ENCODE results near the gene SLC17A8.
A peak's percentile ranks its signal among the peaks of the same experiment; 100 is the strongest.

The SLC17A8 gene

DNA sequence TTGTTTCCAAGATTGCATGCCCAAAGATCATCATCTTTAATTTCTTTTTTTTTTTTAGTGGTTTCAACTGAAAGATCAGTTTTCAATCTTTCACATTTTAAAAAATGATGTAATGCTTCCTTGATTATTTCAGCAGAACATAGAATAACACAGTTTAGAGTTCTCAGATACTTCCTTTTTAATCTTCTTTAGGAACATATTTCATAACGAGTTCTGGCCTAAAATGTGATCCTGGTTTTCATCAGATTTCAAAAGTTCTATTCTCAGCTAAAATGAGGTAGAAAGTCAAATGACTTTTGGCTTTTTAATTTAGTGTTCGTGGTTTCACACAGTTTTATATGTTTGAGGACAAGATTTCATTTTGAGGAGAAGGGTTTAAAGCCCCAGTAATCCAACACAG lies 76.8 kb downstream of the SLC17A8 start:
- DNase-seq, result no peak

DNA sequence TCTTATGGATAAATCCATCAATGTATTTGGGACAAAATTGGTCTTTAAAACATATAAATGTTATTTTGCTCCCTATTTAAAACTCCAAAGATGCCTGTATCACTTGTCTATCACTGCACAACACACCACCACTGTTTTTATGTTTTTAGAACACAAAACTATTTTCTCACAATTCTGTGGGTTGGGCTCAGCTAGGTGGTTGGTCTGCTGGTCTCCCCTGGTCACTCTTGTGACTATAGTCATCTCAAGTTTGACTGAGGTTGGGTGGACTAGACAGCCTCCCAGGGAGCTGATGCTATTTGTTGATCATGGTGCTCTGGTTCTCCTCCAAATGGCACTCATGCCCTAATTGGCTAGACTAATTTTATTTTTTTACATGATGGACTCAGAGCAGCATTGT lies 77.3 kb downstream of the SLC17A8 start:
- DNase-seq, result no peak

DNA sequence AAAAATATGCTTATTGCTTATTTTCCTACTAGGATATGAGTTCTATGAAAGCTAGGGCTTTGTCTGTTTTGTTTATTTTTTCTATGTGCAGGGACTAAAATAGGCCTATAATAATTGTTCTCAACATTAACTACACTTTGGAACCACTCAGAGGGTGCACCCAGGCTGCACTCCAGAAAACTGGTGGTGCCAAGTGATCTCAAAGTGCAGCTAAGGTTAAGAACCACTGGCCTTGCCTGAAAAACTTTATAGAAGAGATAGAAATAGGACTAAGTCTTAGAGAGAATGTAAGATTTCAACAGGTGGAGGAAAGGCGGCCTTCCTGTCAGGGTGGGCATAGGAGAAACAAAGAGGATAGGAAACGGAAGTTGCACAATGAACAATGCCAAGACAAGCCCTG lies 79.1 kb downstream of the SLC17A8 start:
- no peak for DNase-seq

DNA sequence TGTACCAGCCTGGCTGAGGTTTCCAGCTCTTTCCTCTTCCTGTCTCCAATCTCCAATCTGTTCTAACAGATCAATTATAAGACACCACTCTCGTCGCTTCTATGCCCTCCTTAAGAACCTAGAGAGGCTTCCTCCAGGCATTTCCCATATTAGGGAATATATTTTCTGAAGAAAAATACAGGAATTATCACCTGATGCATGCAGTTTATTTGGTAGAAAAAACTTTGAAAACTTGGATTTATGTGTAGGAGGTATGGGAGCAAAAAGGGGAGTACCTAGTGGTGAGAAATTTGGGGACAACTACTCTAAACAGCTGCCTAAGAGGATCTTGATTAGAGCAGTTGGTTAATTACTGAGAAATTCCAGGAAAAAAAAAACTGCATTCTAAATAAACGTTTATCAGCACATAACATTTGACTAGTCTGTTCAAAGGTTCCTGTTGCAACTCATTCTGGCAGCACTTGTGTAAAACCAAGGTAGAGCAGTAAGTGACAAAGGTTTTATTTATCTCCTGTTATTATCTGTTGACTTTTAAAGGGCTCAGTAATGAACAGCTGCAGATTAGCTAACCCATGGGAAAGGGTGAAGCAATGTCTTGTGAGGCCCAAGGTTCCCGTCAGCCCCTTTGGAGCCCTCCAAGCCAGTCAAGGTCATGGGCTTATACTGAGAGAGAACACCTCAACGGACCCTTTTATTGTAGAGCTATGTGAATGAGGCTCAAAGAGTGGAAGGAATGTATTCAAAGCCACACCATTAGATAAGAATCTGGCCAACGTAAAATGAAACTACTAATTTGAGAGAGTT lies 80.4 kb downstream of the SLC17A8 start:
- peak; percentile 50 for DNase-seq

DNA sequence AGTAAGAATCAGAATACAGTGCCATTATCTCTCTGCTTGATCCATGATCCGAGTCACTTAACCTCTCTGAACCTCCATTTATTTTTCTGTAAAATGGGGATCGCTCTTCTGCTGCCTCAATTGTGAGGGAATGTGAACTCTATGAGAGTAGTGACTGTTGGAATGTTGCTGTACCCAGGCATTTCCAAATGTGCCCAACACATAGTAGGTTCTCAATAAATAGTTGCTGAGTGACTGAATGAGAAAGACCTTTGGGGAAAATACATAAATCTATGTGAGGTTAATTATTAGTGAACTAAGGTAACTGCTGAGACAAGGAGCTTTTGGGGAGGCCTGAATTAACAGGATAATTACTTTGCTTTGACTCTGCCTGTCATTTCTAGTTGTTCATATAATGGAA lies 82.9 kb downstream of the SLC17A8 start:
- DNase-seq, result no peak

DNA sequence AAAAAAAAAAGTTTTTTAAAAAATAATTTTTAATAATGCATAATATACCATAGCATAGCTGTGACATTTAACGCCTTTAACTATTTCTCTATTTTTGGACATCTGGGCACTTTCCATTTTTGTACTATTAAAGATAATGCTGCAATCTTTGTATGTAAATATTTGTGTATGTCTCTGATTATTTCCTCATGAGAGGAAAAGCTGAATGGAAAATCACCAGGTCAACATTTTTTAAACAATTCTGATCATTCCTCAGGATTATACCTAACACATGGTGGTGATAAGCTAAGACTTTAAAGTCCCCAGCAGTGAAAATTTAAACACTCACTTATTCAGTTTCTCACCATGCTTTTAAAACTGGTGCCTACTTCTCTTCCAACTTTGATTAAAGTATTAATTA lies 85.5 kb downstream of the SLC17A8 start:
- DNase-seq, result no peak

DNA sequence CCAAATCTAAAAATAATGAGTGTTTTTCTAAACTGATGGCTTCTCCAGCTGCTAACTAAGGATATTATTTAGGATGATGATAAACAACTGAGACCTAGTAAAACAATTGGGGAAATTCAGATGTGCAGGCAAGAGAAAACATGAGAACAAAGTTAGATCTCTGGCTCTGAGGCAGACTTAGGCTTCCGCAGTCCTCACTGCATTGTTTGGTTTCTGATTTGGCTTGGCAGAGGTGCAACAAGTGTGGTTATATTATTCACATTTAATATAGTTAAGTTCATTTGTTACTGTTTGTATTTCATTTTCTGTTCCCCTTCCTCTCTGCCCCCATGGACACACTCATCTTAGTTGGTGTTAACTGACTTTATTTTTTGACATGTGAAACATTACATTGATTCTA lies 86.6 kb downstream of the SLC17A8 start:
- no peak for DNase-seq

DNA sequence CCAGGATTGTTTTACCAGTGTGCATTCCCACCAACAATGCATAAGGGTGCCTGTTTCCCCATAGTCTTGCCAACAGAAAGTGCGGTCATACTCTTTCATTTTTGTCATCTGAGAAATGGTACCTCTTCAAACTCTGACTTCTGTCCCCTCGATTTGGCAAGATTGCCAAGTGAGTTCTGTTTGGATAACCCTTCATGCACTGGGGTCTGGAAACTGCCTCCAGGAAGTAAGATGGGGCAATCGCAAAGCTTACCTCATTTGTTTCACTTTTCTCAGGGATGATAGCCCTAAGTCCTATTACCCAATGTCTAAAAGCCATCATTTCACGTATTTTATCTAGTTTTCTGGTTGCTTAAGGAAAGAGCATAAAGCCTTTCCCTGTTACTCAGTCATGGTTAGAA lies 88.2 kb downstream of the SLC17A8 start:
- no peak for DNase-seq

DNA sequence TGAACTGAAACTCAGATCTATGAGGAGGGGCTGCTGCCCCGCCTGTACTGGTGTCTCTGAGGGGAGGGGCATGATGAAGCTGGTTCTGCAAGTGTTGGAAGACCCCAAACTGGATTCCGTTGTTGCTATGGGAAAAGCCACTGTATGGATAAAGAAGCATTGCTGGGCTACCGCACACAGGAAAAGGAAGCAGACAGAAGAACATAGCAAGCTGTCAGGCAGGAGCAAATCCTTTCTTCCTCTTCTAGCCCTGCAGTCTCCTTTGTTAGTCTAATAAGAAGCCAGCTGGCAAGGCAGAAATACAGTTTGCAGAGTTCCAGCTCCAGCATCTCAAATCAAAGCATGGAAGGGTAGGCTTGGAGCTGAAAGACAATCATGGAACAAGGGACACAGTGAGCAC lies 90.5 kb downstream of the SLC17A8 start:
- DNase-seq, result no peak

DNA sequence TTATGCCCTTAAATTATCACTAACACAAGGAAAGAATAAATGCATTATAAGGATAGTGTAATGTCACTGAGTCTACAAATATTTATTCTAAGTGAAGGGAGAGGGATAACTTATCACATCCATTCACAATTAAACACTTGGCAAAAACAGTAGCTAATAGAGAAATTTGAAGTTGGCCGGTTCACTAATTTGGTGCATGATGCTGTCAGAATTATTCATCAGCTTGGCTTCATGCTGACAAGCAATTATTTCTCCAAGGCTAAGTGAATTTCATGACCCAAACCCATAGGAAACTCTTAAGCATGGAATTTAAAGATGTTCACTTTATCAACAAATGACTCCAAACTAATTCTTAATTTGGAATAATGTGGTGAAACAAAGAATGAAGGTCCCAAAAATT lies 91.8 kb downstream of the SLC17A8 start:
- DNase-seq, result no peak

DNA sequence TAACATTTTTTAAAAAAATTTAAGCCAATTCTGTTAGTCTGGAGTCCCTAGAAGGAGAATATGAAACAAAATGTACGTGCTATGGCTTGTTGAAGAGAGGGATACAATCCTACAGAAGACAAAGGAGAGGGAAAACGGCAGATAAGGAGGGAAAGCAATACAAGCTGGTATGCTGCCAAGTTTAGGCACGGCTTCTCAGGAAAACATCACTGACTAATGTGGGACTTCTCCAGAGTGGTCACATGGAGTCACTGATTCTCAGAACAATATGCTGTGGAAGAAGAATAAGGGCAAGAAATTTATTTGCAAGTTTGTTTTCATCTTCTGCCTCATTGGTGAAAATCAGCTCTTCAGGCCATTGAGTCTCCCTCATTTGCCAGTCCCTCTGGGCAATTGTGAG lies 93.9 kb downstream of the SLC17A8 start:
- no peak for DNase-seq

DNA sequence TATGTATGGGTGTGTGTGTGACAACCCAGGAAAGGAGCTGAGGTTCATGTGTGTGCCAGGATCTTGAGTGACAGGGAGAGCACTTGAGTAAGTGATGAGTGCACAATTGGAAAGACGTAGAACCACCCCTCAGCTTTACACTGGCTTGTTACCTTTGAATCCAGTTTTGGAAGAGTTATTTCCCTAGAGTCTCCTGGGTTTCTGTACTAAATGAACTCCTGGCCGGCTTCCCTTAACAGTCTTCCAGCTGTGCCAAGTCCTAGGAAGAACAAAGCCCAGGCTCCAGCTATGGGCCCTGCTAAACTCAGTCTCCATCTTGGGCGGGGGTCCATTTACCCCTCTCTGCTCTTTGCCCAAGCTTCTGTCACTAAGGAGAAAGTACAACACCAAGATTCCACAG lies 97.1 kb downstream of the SLC17A8 start:
- DNase-seq, result no peak

DNA sequence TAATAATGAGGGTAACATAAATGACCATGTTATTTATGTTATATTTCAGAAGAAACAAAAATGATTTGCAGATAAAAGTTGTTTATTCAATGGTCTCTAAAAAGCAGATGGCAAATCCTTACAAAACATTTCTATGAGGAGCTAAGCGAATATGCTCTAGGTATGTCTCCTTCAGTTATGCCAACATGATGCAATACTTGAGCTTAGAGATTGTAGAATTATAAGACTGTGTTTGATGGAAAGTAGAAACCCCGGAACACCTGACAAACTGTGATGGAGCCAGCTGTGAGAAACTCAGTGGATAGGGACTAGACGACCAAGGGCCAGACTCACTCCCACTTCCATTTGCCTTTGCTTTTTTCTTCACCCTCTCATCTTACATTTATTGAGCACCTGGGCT lies 99.0 kb downstream of the SLC17A8 start:
- DNase-seq, result no peak

DNA sequence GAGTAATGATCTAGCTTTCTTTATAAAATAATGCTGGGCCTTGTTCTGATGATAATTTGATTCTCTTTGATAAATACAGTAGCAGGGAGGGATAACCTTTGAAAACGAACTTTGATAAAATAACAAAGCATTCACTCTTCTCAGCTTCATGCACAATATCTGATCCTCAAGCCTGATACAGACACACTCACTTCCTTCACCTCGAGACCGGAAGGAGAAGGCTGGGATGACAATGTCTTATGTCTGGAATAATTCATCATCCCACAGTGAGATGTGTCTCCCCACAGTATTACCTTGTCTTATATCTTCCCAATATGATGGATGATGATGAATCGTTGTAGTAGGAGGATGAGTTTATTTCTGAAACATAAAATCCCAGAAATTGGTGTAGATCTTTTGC lies 101.3 kb downstream of the SLC17A8 start:
- no peak for DNase-seq

DNA sequence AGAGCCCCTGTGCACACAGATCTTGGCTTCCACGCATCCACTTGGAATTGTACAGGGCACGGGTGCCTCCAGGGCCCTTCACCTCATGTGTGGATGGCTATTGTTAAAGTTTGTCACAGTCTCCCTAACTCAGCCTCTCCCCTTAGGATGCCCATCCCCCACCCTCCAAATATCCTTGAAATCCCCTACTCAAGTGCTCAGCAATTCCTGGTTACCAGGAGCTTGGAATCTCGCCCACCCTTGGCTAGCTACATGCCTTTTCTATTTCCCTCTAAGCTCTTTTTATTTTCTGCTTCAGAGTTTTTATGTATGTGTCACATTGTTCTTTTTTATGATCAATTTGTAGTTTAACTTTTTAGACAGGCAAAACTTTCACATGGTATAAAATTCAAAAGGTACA lies 103.8 kb downstream of the SLC17A8 start:
- no peak for DNase-seq

DNA sequence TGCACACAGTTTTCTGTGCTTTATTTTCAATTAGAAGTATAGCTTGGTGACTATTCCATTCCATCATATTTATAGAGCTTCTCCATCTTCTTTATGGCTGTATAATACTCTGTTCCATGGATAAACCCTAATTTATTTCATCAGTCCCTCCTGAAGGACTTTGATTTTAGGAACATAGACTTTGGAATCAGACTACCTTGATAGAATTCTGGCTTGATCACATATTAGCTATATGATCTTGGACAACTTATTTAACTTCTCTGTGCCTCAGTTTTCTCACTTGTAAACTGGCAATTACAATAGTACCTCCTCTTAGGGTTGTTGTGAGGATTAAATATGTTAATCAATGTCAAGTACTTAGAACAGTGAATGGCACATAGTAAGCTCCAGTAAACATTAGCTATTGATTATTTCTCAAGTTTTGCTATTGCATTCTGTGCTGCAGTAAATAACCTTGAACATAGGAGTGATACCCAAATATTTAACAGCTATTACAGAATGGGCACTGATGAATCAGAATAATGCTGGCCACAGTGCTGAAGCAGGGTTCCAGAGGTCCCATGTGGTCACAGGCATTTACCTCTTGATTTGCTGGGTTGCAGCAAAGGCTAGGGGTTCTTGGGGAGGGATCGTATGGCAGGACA lies 104.6 kb downstream of the SLC17A8 start:
- no peak for DNase-seq

DNA sequence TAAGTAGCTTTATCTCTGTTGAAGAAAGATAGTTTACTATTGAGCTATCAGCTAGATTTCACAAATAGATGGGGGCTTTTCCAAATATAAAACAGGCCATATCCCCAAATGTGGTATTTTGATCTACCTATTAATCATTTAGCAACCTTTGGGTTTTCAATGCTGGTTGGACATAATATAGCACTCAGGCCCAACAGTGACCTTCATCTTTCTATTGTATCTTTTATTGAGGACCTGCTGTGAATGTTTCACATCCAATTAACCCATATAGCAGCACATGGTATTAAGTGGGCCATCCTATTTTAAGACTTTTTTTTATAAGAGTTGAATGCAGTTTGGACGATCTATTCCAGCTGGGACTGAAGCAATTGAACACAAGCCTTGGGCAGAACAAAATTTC lies 106.8 kb downstream of the SLC17A8 start:
- no peak for DNase-seq

DNA sequence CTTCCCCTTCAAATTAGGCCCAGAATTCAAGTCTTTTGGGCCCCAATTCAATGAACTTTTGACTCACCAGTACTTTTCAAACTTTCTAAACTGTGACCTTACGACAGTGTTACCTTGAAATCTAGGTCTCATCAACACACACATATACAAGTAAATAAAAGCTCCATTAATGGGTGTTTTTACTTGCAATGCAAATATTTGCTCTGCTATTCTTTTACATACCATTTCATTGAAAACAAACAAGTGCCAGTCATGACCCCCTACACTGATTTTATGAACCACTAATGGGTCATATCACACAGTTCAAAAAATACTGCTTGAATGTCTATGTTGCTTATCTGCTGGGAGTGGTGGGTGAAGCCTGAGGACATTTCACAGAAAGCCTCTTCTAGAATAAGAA lies 107.7 kb downstream of the SLC17A8 start:
- no peak for DNase-seq

DNA sequence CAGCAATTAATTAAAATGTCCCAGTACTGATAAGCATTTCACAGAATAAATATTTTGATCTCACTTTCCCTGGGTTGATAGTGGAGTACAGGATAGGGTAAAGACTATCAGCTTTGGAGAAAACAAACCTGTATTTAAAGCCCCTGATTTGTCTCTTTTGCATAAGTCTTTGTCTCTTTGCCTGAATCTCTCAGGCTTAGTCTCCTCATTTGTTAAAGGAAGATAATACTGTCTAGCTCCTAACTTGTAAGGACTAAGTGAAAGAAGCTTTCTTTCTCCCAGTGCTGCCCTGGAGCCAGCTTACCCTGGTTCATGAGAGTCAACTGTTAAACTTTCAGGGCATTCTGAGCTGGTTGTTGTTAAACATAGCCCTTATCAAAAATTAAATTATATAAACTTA lies 111.3 kb downstream of the SLC17A8 start:
- DNase-seq, result no peak

Data from NCI-H526 treated with DMSO at 0.1 percent for 48 hours (cell line).